HG03175 (cell line): ENCODE data around the gene KCNJ10.

Source experiments
- ATAC-seq: cut with Tn5 transposase; IDR thresholded peaks from one replicate; pipeline ENCODE4 v1.9.1; 2021; ENCODE audit warnings: mild to moderate bottlenecking, moderate library complexity; ENCODE audit not compliant: unreplicated experiment

KCNJ10 gene

DNA sequence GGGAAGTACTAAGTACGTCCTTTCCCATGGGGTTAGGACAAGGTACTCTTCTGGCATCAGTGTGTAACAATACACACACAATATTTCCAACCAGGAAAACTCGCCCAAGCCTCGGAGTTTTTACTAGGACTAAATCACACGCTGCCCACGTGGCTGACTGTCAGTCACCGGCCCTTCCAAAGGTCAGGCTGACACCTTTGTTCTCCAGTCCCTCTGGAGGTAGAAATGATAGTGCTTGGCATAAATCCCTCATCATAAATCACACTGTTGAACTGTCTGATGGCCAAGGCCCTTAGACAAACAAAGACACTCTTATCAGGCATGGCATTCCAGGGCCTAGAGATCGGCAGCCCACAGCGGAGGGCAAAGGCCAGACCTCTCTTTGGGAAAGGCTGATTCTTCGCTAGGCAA lies 99.0 kb downstream of the KCNJ10 start:
- ATAC-seq, result no peak

DNA sequence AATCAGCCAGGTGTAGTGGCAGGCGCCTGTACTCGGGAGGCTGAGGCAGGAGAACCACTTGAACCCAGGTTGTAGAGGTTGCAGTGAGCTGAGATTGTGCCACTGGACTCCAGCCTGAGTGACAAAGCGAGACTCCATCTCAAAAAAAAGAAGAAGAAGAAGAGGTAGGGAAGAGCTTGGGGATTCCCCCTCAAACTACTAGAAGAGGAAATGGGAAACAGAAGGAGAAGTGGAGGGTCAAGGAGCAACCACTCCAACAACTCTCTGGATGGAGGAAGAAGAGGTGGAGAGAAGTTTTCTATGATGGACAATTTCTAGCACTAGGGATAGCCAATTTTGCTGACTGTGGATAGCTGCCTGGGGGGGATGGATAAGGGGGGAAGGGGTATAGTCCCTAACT lies 101.1 kb downstream of the KCNJ10 start:
- ATAC-seq, result no peak

GRCh38 chr1:159965263-159965662 lies 104.7 kb downstream of the KCNJ10 start:
- ATAC-seq, result no peak

GRCh38 chr1:159964144-159964543 lies 105.8 kb downstream of the KCNJ10 start:
- ATAC-seq, result no peak

DNA sequence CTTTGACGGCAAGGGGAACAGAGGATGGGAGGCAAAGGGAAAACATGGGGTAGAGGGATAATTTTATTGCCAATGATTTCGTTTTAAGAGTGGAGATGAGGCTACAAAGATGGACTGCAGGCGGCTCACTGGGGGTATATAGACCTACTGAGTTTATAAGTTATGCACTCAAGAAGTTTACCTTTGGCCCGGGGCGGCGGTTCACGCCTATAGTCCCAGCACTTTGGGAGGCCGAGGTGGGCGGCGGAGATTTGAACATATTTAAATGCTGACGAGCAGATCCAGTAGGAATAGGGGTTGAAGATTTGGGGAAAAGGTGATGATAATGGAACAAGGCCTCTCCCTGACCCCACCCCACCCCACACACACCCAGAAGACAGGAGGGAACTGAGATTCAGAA lies 107.8 kb downstream of the KCNJ10 start:
- ATAC-seq, result no peak

DNA sequence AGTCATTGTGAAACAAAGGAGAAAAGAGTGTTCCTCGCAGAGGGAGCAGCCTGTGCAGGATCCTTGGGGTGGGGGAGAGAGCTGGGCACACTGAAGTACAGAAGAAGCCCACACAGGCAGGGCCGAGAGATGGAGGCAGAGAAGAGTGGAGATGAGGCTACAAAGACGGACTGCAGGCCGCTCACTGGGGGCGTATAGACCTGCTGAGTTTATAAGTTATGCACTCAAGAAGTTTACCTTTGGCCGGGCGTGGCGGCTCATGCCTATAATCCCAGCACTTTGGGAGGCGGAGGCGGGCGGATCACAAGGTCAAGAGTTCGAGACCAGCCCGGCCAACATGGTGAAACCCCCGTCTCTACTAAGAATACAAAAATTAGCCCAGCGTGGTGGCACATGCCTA lies 108.3 kb downstream of the KCNJ10 start:
- ATAC-seq, result no peak

GRCh38 chr1:159960721-159961381 lies 109.1 kb downstream of the KCNJ10 start:
- ATAC-seq, result no peak

- ATAC-seq, result no peak
Measured at GRCh38 chr1:159959451-159959850, 110.5 kb downstream of the KCNJ10 start.

DNA sequence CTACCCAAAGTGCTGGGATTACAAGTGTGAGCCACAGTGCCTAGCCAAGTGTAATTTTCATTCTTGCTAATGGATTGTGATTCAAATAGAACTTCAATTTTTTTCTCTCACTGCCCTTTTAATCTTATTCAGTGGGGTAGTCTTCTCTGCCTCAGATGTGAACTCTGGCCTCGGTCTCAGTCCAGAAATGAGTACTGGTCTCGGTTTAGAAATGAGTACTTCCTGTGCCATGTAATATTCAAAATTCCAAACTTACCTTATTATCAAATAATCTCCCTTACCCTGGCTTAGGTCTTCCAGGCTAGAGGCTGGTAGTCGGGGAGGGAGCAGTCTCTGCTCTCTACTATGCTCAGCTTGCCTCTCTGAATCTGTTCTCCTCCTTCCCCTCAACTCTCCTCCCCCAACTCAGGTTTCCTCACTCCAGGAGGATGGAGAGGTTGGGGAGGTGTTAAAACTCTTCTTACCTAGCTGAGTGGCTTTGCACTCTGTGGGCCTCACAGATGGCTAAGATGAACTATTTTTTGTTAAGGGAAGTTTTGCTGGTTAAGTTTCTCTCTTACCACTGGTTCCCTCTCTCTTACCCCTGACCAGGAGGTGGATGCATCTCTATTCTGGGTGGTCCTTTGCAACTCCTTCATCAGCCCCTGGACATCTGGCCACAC lies 111.1 kb downstream of the KCNJ10 start:
- peak; percentile 75 for ATAC-seq

DNA sequence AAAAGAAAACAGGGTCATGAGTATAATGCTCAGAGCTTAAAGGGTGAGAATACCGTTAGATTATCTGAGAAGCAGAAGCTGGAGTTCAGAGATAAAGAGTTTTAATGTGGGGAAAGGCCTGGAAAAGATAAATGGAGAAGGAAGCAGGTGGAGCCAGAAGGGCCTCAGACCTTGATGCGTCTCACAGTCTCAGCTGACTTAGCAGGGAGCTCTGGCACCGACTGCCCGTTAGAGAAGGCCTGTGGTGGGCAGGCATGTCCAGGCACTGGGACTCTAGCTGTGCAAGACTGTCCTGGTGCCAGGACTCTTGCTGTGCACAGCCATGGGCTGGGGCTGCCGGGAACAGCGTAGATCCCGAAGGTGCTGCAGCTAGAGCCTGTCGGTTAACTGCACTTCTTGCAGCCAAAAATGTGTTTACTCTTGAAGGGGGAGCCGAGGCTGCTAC lies 112.1 kb downstream of the KCNJ10 start:
- no peak for ATAC-seq

DNA sequence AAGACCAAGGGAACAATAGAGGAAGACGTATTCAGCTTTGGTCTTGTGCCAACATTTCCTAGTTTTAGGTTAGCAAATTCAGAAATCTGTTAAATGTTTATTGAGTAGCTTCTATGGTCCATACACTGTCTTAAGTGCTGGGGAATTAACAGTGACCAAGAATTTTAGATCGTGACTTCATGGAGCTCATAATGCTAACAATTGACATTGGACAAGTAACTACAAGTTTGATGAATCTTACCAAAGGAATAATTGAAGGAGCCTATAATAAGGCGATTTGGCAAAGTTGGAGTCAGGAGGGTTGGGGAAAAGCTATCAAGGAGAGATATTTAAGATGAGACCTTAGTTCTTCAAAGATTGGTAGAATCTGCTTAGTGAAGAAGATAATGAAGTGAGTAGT lies 114.5 kb downstream of the KCNJ10 start:
- ATAC-seq, result no peak

GRCh38 chr1:159953536-159954515 lies 116.1 kb downstream of the KCNJ10 start, which contains the start of gene SLAMF9:
Gene SLAMF9 (minus strand): TSS chr1:159954237. CDS start chr1:159954137, 100 bp downstream.
- ATAC-seq, result no peak

DNA sequence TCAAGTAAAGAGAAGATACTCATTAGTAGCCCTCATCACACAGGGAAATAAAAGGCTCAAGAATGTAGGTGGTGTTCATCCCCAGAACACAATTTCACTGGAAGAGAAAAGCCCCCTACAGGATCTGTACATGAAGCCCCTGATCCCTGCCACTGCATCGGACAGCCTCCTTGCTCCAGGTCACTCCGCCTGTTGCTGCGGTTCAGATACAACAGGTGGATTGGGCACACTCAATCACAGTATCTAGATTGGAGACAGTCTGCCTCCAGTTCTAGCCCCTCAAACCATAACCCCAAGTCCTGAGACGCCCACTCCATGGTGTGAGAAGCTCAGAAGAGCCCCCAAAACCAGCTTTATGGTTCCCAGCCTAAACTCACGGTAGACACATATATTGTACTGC lies 117.0 kb downstream of the KCNJ10 start:
- ATAC-seq, result no peak

DNA sequence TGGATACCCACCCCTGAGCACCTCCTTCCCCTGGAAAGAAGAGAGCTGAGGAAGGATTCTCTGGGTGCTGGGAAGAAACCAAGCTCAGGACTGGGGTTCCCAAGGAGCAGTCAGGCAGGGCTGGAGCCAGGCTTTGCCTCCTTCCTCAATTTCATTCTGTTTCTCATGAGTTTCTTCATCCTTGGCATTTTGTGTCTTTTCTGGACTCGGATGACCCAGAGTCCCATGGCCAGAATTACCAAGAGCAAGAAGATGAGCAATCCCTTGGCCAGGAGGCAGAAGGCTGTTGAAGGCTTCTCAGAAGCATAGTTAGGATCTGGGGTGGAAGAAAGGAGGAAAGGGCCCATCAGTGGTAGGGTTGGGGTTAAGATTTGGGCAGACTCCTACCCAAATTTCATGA lies 118.4 kb downstream of the KCNJ10 start:
- no peak for ATAC-seq

DNA sequence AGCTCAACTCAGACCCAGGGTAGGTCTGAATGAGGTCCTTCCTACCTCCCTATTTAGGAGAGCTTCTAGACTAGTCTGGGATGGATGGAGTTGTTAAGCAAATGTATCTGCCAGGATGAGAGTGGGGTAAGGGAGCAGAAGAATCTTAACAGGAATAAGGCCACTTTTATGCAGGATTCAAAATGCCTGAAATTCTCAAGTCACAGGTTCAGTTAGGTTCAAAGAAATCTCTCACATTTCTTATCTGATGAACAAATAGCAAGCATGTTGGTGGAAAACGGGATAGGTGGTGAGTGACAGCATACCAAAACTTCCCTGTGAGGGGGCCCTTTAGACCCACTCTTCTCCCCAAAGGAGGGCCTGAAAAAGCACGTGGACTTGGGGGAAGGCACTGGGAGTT lies 118.9 kb downstream of the KCNJ10 start:
- ATAC-seq, result no peak

DNA sequence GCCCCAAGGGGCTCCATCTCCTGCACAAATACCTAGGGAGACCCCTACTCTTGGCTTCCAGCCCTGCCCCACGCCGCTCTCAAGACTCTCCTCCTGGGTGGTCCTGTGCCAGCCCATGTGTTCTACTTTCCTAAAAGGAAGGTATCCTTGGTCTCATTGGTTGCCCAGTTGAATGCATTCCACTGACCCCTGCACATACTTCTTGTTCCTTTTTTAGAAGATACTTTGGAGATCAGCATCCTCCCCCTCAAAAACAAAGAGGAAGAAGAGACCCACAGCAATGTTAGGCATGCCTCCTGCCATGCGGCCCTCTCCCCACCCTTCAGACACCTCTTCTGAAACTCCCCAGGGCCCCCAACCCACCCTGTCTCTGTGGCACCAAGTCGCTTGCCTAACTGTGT lies 120.0 kb downstream of the KCNJ10 start:
- no peak for ATAC-seq

DNA sequence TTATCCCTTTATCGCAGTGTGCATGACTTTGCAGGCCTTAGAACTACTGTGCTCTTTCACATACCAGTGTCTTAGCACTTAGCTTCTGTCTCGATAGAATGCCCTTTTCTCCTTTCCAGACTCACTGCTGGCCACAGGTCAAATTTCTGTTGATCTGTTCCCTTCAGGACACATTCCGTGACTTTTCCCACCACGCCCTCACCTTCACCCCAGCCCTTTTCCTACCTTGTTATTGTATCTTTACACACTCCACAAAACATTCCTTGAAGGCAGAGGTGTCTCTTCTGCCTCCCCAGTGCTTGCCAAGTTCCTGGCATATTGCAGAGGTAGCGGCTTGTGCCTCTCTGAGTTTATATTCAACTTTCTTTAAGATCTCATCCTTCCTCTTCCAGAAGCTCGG lies 120.8 kb downstream of the KCNJ10 start:
- no peak for ATAC-seq
